IgD-negative memory B cell (primary cell): Measurements from ENCODE around the gene SASH1. TPM values are rescaled to one million over a fixed set of nuclear protein-coding genes. Genes with fewer than 3 reads are reported as not detected.

Experiments
- H3K27ac Mint-ChIP-seq, 3 donors: one replicate each; pipeline ENCODE4 v1.8.0; 2020 to 2022; ENCODE audit warnings: mild to moderate bottlenecking in 3 of 3, mixed read lengths in 3 of 3, moderate library complexity in 1 of 3
- H3K27me3 Mint-ChIP-seq: one replicate; pipeline ENCODE4 v1.8.0; 2021; ENCODE audit warnings: mixed read lengths
- H3K36me3 Mint-ChIP-seq: one replicate; pipeline ENCODE4 v1.8.0; 2020; ENCODE audit warnings: mild to moderate bottlenecking, mixed read lengths
- H3K4me1 Mint-ChIP-seq, 3 donors: one replicate each; pipeline ENCODE4 v1.8.0; 2020 to 2022; ENCODE audit warnings: mixed read lengths in 3 of 3, mild to moderate bottlenecking in 1 of 3
- H3K4me3 Mint-ChIP-seq, 4 donors: one replicate each; pipeline ENCODE4 v1.8.0; 2020 to 2022; ENCODE audit warnings: mild to moderate bottlenecking in 4 of 4, mixed read lengths in 4 of 4, moderate library complexity in 3 of 4
- H3K9me3 Mint-ChIP-seq, 3 donors: one replicate each; pipeline ENCODE4 v1.8.0; 2020 to 2021; ENCODE audit warnings: mixed read lengths in 3 of 3, mild to moderate bottlenecking in 1 of 3
- polyA plus RNA-seq: library from polyadenylated mRNA; unstranded; fragments of 300-500 nt; fragmentation: Illumina TruSeq; gene quantifications from one replicate; pipeline ENCODE4 v1.2.3, GENCODE V29; 2021

SASH1 gene
- polyA plus RNA-seq, 1 donor from 2014 or later: 0.55 TPM

DNA sequence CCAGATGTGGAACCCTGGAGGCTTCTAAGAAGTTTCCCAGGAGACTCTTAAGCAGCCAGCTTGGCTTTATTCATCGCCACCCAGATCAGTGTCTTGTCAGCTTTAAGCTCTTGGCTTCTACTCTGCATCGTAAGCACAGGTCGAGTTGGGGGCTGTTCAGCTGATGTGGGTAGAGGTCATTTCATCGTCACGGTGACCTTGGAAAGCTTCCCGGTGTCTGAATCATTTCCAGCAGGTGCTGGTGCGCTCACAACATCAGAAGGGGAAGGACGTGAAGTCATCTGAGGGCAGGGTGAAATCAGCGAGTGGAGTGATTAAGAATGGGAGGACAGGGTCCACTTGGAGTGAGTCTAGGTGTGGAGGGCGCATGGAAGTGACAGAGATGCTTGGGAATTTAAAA, 112.6 kb downstream of the SASH1 start:
- no peak overlapping the region for H3K27ac Mint-ChIP-seq
- H3K27me3 Mint-ChIP-seq: peaks cover 12% of the 10 kb centered on the region
- no peaks in the 10 kb centered on the region for H3K36me3 Mint-ChIP-seq
- H3K4me1 Mint-ChIP-seq: peaks cover 2 to 9% (median 4%) of the 10 kb centered on the region in 3 donors
- H3K9me3 Mint-ChIP-seq: peaks cover 0 to 1% (median 0%) of the 10 kb centered on the region in 3 donors
- H3K4me3 Mint-ChIP-seq: no peak overlapping the region

DNA sequence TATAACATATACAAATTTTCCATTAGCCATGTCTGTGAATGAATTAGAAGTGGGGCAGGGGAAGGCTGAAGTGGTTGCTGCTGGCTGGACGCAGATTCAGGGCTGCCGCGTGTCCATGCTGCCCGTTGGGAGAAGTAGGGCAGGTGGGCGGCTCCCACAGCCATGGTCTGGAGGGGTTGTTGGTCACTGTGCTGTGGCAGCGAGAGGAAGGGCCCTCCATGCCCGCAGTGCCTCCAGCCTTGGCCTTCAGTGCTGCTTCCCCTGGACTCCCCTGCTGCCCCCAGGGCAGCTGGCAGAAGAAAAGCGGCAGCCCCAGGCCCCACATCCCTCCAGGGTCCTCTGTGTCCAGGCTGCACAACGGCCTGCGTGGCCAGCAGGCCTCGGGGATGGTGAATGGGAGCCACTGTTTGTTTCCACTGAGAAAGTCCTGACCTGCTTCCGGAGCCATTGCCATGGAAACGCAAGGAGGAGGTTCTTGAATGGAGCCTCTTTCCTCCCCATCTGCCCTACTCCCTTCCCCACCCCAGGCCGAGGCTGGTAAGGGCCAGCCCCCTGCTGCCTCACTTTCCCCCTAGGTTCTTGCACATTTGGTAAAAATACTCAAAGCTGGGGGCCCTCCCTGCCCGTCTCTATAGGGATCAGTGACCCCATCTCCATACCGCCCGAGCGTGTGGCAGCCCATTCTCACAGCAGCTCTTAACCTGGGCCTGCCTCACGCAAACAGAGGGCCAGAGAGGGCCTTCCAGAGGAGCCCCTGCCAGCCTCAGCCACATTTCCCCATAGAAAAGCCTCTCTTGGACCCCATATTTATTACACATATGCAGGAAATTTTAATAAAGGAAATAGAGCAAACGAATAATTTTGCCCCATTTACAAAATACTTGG, 113.3 kb downstream of the SASH1 start:
- Mint-ChIP-seq H3K36me3 (no peaks in the 10 kb centered on the region), H3K4me3 (no peak overlapping the region), H3K27ac (no peak overlapping the region), H3K9me3 (peaks cover 0 to 1% (median 0%) of the 10 kb centered on the region in 3 donors), H3K4me1 (peaks cover 0 to 9% (median 4%) of the 10 kb centered on the region in 3 donors), H3K27me3 (peaks cover 10% of the 10 kb centered on the region)

DNA sequence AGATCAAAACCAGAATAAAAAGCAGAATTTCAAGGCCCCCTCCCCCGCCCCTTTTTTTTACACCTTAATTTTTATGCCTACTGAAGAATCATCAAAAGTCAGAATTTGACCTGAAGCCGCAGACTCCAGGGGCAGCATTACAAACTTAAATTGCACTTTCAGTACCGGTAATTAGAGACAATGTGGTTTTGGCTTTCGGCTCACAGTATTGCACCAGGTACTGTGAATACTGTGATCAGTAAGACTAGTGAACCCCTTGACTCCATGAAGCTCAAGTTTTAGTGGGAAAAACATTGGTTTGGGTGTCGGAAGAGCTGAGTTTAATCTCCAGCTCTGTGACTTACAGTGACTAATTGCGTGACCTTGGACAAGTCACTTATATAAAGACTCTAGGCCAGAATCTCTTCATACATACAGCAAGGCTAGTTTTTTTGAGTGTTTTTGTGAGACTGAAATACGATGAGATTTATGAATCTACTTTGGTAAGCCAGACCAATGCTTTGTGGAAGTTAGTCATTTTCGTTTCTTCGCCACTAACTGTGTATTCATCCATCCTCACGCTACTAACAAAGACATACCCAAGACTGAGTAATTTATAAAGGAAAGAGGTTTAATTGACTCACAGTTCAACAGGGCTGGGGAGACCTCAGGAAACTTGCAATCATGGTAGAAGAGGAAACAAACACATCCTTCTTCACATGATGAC, 114.7 kb downstream of the SASH1 start:
- no peak overlapping the region for H3K4me3 Mint-ChIP-seq
- peaks cover 0 to 1% (median 0%) of the 10 kb centered on the region in 3 donors for H3K9me3 Mint-ChIP-seq
- no peak overlapping the region for H3K27ac Mint-ChIP-seq
- H3K4me1 Mint-ChIP-seq: peaks cover 0 to 2% (median 0%) of the 10 kb centered on the region in 3 donors
- H3K36me3 Mint-ChIP-seq: no peaks in the 10 kb centered on the region
- H3K27me3 Mint-ChIP-seq: peaks cover 7% of the 10 kb centered on the region

- Mint-ChIP-seq H3K36me3 (no peaks in the 10 kb centered on the region), H3K27me3 (peaks cover 3% of the 10 kb centered on the region), H3K9me3 (peaks cover 0 to 1% (median 0%) of the 10 kb centered on the region in 3 donors), H3K4me1 (no peaks in the 10 kb centered on the region), H3K27ac (no peak overlapping the region), H3K4me3 (no peak overlapping the region)
Measured at GRCh38 chr6:148457843-148458159, 115.2 kb downstream of the SASH1 start.

DNA sequence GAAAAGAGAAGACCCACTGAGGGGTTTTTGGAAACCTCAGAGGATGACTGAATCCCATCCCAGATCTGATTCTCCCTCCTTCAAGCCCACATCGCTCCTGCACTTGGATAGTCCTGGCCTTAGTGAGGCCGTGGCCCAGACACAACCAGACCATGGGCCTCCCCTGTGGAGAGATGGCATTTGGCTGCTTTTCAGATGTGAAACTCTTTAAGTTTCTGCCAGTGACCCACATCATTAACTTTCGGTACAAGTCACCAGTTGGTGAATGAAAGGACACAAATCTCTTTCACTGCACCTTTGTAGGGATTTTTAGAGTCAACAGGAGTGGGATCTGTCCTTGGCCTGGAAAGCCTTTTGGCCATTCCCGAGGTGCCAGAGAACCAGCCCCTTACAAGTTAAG, 116.6 kb downstream of the SASH1 start:
- no peaks in the 10 kb centered on the region for H3K36me3 Mint-ChIP-seq
- H3K4me3 Mint-ChIP-seq: no peak overlapping the region
- no peak overlapping the region for H3K27ac Mint-ChIP-seq
- H3K4me1 Mint-ChIP-seq: no peaks in the 10 kb centered on the region
- no peaks in the 10 kb centered on the region for H3K9me3 Mint-ChIP-seq
- H3K27me3 Mint-ChIP-seq: no peaks in the 10 kb centered on the region

GRCh38 chr6:148460876-148461646, 118.4 kb downstream of the SASH1 start:
- no peaks in the 10 kb centered on the region for H3K9me3 Mint-ChIP-seq
- H3K4me1 Mint-ChIP-seq: peaks cover 2 to 6% (median 5%) of the 10 kb centered on the region in 3 donors
- H3K4me3 Mint-ChIP-seq: no peak overlapping the region
- no peaks in the 10 kb centered on the region for H3K36me3 Mint-ChIP-seq
- H3K27ac Mint-ChIP-seq: peak overlapping the region in 1 of 3 donors; percentile 23
- peaks cover 2% of the 10 kb centered on the region for H3K27me3 Mint-ChIP-seq

DNA sequence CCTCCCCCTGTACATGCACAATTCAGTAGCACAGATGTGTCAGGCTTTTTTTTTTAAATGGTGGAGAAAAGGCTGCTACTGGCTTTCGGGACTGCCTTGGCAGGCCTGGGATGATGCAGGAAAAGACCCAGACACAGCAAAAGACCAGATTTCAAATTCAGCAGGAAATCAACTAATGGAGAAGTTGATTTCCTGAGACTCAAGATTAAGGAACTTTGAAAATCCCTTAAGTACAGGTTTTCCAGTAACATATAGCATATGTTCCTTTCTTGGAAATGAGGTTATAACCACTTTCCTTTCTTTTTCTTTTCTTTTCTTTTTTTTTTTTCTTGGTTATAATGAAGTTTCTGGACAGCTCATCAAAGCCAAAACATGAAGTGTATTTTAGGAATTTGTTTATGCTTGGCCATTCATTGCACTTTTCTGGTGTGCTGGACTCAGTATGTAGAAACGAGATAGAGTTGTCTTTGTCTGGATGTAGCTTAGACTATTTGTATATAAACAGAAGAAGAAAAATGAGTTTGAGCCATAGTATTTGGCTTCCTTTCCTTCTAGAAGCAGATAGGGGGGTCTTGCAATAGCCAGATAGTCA, 119.4 kb downstream of the SASH1 start:
- peaks cover 2 to 6% (median 5%) of the 10 kb centered on the region in 3 donors for H3K4me1 Mint-ChIP-seq
- peaks cover 3% of the 10 kb centered on the region for H3K27me3 Mint-ChIP-seq
- H3K9me3 Mint-ChIP-seq: no peaks in the 10 kb centered on the region
- H3K36me3 Mint-ChIP-seq: no peaks in the 10 kb centered on the region
- H3K4me3 Mint-ChIP-seq: no peak overlapping the region
- H3K27ac Mint-ChIP-seq: peak overlapping the region in 1 of 3 donors; percentile 23

DNA sequence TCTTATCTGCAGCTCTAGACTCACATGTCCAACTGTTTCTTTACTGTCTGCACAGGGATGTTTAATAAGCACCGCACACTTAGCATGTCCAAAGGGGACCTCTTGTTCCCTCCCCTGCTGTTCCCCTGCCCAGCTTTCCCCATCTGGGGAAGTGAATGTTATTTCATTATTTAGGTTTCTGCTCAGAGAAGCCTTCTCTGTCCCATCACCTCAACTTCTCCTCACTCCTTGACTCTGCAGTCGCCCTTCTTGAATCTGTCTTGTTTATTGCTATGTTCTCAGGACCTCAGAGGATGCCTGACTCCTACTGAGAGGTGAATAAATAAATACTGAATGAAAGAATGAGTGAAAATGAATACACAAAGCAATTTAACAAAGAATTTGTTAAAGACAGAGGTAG, 121.0 kb downstream of the SASH1 start:
- Mint-ChIP-seq H3K4me1 (peaks cover 2 to 6% (median 5%) of the 10 kb centered on the region in 3 donors), H3K27me3 (peaks cover 6% of the 10 kb centered on the region), H3K4me3 (no peak overlapping the region), H3K9me3 (no peaks in the 10 kb centered on the region), H3K27ac (no peak overlapping the region), H3K36me3 (no peaks in the 10 kb centered on the region)

DNA sequence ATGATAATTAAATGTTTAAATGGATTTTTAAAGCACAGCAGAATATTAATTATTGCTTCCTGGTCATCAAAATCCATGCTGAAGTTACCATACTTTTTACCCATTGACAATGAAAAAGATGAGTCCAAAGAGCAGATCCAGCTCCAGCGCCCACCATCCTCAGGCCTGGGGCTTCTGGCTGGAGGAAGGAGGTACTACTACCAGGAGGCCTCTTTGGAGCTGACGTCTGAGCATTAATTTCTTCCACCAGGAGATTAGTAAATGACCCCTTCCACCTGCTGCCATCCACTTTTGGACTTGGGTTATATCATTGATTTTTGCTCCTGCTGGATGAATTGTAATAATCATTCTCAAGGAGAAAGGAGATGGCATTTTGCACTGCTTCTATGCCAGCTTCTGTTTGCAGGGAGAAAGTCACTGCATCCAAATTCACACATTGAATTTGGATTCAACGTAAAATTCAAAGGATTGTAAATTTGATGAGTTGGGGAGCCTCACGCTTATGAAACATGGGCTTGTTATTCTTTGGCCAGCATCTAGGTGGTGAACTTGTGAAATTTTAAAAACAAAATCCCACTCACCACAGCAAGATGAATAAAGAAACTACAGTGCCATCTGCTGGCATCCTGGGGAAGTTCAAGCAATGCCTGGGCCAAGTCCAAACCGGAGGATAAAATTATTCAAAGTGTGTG, 121.8 kb downstream of the SASH1 start:
- Mint-ChIP-seq H3K4me3 (no peak overlapping the region), H3K27ac (no peak overlapping the region), H3K36me3 (peaks cover 1% of the 10 kb centered on the region), H3K27me3 (peaks cover 6% of the 10 kb centered on the region), H3K4me1 (peaks cover 2 to 6% (median 5%) of the 10 kb centered on the region in 3 donors), H3K9me3 (no peaks in the 10 kb centered on the region)

DNA sequence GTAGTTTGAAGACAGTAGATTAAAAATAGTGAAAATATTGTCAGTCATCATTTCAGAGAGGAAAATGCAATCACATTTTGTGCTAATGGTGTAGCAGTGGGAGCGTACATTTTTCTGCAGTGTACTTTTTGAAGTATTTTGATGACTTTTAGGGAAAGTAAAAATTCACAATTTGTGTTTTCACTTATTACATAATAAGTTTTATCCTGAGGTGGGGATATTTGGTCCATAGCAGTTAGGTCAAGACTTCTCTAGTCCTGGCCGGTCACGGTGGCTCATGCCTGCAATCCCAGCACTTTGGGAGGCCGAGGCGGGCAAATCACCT, 122.3 kb downstream of the SASH1 start:
- peaks cover 1% of the 10 kb centered on the region for H3K36me3 Mint-ChIP-seq
- no peaks in the 10 kb centered on the region for H3K9me3 Mint-ChIP-seq
- no peak overlapping the region for H3K27ac Mint-ChIP-seq
- H3K4me3 Mint-ChIP-seq: no peak overlapping the region
- peaks cover 2 to 6% (median 5%) of the 10 kb centered on the region in 3 donors for H3K4me1 Mint-ChIP-seq
- H3K27me3 Mint-ChIP-seq: peaks cover 6% of the 10 kb centered on the region

DNA sequence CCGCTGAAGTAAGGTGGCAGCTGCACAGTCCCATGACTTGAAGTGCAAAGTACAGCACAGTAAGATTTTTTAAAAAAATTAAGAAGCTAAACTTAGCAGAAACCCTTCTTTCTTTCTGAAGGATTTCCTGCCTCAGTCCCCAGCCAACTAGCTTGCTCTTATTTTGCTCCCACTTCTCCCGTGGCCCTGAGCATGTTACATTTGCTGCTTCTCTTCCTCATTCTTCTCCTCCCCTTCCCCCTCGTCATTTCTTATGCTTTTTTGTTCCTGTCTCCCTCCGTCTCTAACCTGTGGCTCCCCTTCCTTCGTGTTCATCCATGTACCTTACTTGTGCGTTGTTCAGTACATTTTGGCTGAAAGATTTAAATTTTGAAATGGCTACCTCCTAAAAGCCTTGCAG, 123.0 kb downstream of the SASH1 start:
- Mint-ChIP-seq H3K36me3 (peaks cover 1% of the 10 kb centered on the region), H3K9me3 (no peaks in the 10 kb centered on the region), H3K27me3 (peaks cover 9% of the 10 kb centered on the region), H3K4me3 (no peak overlapping the region), H3K27ac (no peak overlapping the region), H3K4me1 (peaks cover 2 to 6% (median 5%) of the 10 kb centered on the region in 3 donors)

GRCh38 chr6:148466158-148466557, 123.5 kb downstream of the SASH1 start:
- H3K4me1 Mint-ChIP-seq: peaks cover 2 to 6% (median 5%) of the 10 kb centered on the region in 3 donors
- H3K27me3 Mint-ChIP-seq: peaks cover 9% of the 10 kb centered on the region
- no peak overlapping the region for H3K27ac Mint-ChIP-seq
- H3K9me3 Mint-ChIP-seq: no peaks in the 10 kb centered on the region
- H3K4me3 Mint-ChIP-seq: no peak overlapping the region
- peaks cover 1% of the 10 kb centered on the region for H3K36me3 Mint-ChIP-seq

- Mint-ChIP-seq H3K27ac (no peak overlapping the region), H3K4me3 (no peak overlapping the region), H3K27me3 (peaks cover 16% of the 10 kb centered on the region), H3K9me3 (no peaks in the 10 kb centered on the region), H3K4me1 (peaks cover 2 to 6% (median 5%) of the 10 kb centered on the region in 3 donors), H3K36me3 (peaks cover 1% of the 10 kb centered on the region)
Measured at GRCh38 chr6:148467926-148468325, 125.3 kb downstream of the SASH1 start.

DNA sequence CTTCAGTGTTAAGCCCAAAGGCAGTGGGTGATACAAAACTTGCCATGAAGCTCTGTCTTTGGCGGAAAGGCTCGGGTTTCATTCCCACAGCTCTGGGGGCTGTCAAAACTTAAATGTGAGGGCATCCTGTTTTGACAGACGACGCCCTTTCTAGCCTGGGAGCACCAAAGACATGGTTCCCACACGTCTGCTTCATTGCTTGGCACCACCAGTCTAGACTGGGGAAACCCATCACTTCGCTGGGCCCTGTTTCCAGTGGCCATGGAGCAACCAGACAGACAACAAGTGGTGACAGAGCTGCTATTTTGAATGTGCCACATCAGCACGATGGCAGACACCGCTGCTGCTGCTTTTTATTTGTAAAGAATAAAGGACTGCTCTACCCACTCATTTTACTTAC, 127.5 kb downstream of the SASH1 start:
- Mint-ChIP-seq H3K27me3 (peaks cover 14% of the 10 kb centered on the region), H3K27ac (no peak overlapping the region), H3K36me3 (peaks cover 1% of the 10 kb centered on the region)

More for the DNA sequence above, 127.5 kb downstream of the SASH1 start:
- peaks cover 0 to 3% (median 2%) of the 10 kb centered on the region in 3 donors for H3K4me1 Mint-ChIP-seq
- H3K9me3 Mint-ChIP-seq: no peaks in the 10 kb centered on the region
- no peak overlapping the region for H3K4me3 Mint-ChIP-seq
